Glutamatergic neuron (in vitro differentiated cells): ENCODE data around the gene TMEM215. TPM values are rescaled to one million over a fixed set of nuclear protein-coding genes. Genes with fewer than 3 reads are reported as not detected.

ENCODE experiments used
- DNase-seq: peaks from one replicate; pipeline ENCODE4 v3.0.0; 2022
- H3K27ac Mint-ChIP-seq: one replicate; pipeline ENCODE4 v1.8.0; 2020; ENCODE audit warnings: mild to moderate bottlenecking, mixed read lengths, inconsistent platforms; ENCODE audit not compliant: unreplicated experiment
- H3K27me3 Mint-ChIP-seq: one replicate; pipeline ENCODE4 v1.8.0; 2020; ENCODE audit warnings: mild to moderate bottlenecking, moderate library complexity, mixed read lengths, inconsistent platforms; ENCODE audit not compliant: unreplicated experiment
- H3K36me3 Mint-ChIP-seq: one replicate; pipeline ENCODE4 v1.8.0; 2020; ENCODE audit warnings: mild to moderate bottlenecking, mixed read lengths, inconsistent platforms; ENCODE audit not compliant: unreplicated experiment
- H3K4me1 Mint-ChIP-seq: one replicate; pipeline ENCODE4 v1.8.0; 2020; ENCODE audit warnings: mild to moderate bottlenecking, low read depth, mixed read lengths, inconsistent platforms; ENCODE audit not compliant: unreplicated experiment
- H3K4me3 Mint-ChIP-seq: one replicate; pipeline ENCODE4 v1.8.0; 2020; ENCODE audit warnings: mild to moderate bottlenecking, mixed read lengths, inconsistent platforms; ENCODE audit not compliant: unreplicated experiment
- H3K9me3 Mint-ChIP-seq: one replicate; pipeline ENCODE4 v1.8.0; 2020; ENCODE audit warnings: mild to moderate bottlenecking, moderate library complexity, mixed read lengths, inconsistent platforms; ENCODE audit not compliant: unreplicated experiment
- total RNA-seq: library from RNA; stranded (reverse); fragmentation: NEBNext Ultra II Directional; extraction: Animal tissue kit (Norgen Biotek cat#: 25700); gene quantifications from one replicate; pipeline ENCODE4 v1.2.1, GENCODE V29; 2021; ENCODE audit not compliant: unreplicated experiment
- TF ChIP-seq, protein P1 (sequence below): fragments of 200-600 bp; sonication (generic); IDR thresholded peaks from one replicate; pipeline ENCODE4 v1.5.0; 2021; ENCODE audit not compliant: partially characterized antibody, unreplicated experiment

The TMEM215 gene
- total RNA-seq, 1 donor from 2014 or later = 0.27 TPM

DNA sequence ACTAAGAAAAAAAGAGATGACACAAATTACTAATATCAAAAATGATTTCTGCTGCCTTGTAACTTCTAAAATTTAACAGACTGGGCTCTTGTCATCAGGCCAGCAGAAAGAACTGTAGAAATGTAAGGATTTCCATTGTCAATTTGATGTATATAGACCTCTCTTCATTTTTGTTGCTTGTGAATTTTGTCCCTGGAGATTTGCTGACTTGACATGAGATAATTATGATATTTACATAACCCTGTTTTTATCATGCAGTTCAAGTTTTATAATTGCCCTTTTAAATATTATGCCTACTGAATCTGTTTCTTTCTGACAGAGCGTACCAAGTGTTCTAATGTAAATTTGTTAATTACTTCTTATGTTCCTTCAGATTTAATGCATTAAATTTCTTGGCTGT is 23.9 kb downstream of the TMEM215 start:
- Mint-ChIP-seq H3K27me3 (no peaks in the 10 kb centered on the region), H3K36me3 (no peaks in the 10 kb centered on the region), H3K4me1 (no peaks in the 10 kb centered on the region), H3K9me3 (peaks cover 2% of the 10 kb centered on the region), H3K27ac (no peak overlapping the region), H3K4me3 (no peak overlapping the region)
- TF ChIP-seq, protein P1, sequence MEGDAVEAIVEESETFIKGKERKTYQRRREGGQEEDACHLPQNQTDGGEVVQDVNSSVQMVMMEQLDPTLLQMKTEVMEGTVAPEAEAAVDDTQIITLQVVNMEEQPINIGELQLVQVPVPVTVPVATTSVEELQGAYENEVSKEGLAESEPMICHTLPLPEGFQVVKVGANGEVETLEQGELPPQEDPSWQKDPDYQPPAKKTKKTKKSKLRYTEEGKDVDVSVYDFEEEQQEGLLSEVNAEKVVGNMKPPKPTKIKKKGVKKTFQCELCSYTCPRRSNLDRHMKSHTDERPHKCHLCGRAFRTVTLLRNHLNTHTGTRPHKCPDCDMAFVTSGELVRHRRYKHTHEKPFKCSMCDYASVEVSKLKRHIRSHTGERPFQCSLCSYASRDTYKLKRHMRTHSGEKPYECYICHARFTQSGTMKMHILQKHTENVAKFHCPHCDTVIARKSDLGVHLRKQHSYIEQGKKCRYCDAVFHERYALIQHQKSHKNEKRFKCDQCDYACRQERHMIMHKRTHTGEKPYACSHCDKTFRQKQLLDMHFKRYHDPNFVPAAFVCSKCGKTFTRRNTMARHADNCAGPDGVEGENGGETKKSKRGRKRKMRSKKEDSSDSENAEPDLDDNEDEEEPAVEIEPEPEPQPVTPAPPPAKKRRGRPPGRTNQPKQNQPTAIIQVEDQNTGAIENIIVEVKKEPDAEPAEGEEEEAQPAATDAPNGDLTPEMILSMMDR = no peak
- DNase-seq = no peak

DNA sequence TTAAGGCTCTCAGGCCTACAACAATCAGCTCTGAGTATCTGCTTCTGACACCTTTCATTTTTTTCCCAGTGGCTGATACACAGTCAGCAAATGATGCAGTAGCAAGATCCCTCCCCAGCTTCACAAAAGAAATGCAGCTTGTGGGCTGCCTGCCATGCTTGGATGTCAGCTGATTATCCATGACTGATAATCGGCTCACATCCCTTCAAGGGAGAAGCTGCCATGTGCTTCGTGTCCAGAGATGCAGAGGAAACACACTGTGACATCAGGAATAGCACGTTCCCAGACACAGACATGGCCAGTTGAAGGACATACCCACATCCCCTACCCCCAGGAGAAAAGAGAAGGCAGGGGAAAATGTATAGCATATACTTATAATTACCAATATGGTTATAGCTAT is 27.9 kb downstream of the TMEM215 start:
- no peak for DNase-seq
- Mint-ChIP-seq H3K4me3 (no peak overlapping the region), H3K36me3 (no peaks in the 10 kb centered on the region), H3K9me3 (peaks cover 3% of the 10 kb centered on the region), H3K27ac (no peak overlapping the region), H3K4me1 (peaks cover 4% of the 10 kb centered on the region), H3K27me3 (peaks cover 3% of the 10 kb centered on the region)
- TF ChIP-seq, protein P1 = no peak

DNA sequence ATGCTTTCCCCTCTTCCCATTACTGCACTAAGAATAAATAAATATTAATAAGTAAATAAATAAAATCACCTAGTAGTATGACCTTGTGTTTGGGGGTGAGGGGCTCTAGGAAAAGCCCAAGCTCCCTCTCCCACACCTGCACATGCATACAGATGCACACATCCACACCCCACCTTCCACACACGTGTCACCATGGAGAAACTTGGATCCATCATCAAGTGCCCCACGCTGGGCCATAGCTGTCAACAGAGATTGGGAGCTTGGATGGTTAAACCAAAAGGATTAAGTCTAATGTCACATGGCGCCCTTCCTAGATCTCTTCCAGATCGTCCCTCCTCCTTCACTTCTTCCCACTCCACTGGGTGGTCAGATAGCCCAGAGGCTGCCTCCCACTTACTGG is 37.0 kb downstream of the TMEM215 start:
- no peak for DNase-seq
- Mint-ChIP-seq H3K27me3 (peaks cover 3% of the 10 kb centered on the region), H3K36me3 (no peaks in the 10 kb centered on the region), H3K9me3 (no peaks in the 10 kb centered on the region), H3K27ac (no peak overlapping the region), H3K4me1 (peaks cover 11% of the 10 kb centered on the region), H3K4me3 (no peak overlapping the region)
- TF ChIP-seq, protein P1 = no peak

DNA sequence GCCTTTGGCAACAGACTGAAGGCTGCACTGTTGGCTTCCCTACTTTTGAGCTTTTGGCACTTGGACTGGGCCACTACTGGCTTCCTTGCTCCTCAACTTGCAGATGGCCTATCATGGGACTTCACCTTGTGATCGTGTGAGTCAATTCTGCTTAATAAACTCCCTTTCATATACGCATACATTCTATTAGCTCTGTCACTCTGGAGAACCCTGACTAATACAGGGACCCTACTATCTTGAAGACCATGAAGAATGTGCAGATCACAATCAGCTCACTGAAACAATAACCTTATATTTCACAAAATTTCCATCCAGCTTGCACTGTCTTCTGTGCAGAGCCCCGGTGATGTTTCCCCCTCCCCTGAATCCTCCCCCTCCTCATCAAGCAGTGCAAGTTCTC is 39.8 kb downstream of the TMEM215 start:
- peaks cover 4% of the 10 kb centered on the region for H3K36me3 Mint-ChIP-seq
- no peak overlapping the region for H3K4me3 Mint-ChIP-seq
- TF ChIP-seq, protein P1 = no peak
- H3K27me3 Mint-ChIP-seq = no peaks in the 10 kb centered on the region
- H3K4me1 Mint-ChIP-seq = no peaks in the 10 kb centered on the region
- DNase-seq = no peak
- H3K27ac Mint-ChIP-seq = no peak overlapping the region
- no peaks in the 10 kb centered on the region for H3K9me3 Mint-ChIP-seq

DNA sequence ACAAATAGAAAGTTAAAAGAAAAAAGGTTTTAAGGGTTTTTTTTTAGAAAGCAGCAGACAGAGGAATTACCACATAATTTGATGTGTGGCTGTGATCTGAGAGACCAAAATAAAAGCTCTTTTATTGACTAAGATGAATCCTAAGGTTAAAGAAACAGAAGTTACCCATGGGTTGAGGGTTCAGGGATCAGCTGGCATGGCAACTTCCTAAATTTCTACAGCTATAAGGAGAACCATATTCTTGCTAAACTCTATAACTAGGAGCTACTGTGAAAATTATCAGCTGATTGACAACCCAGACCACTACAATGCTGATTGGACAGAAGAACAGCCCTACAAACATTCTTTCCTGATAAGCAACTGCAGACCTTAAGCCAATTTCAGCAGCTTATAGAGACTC is 40.2 kb downstream of the TMEM215 start:
- Mint-ChIP-seq H3K4me3 (no peak overlapping the region), H3K27me3 (no peaks in the 10 kb centered on the region), H3K27ac (no peak overlapping the region), H3K36me3 (peaks cover 4% of the 10 kb centered on the region), H3K4me1 (no peaks in the 10 kb centered on the region), H3K9me3 (no peaks in the 10 kb centered on the region)
- TF ChIP-seq, protein P1 = no peak
- no peak for DNase-seq
